Left colon (tissue), 2 donors: Measurements from ENCODE around the gene OR10T2. TPM values are rescaled to one million over a fixed set of nuclear protein-coding genes. Genes with fewer than 3 reads are reported as not detected.
"Not testable (repeated sequence)": the region's sequence is repeated elsewhere in the genome, so short reads cannot be mapped to it uniquely, and the experiment has no call there.

Experiments
- ATAC-seq: fragments of 200-7000 bp; cut with Tn5 transposase; one replicate; pipeline ENCODE4 v1.9.1; 2020; ENCODE audit warnings: mild to moderate bottlenecking, moderate library complexity
- DNase-seq, 2 donors: peaks; one replicate each; pipeline ENCODE4 v3.0.0-alpha.2; 2020
- intact Hi-C, 2 donors: fragments of 100-400 bp; cut with DNase I in 1 of 2; cut with micrococcal nuclease in 1 of 2; formaldehyde crosslinking; loops; one replicate each; pipeline versions ENCODE4 v1.11.2 to v1.14.0; 2022; cut with DNase I, micrococcal nuclease
- total RNA-seq, 2 donors: library from RNA; stranded (reverse); fragmentation: NEBNext Ultra II Directional; extraction: Animal tissue kit (Norgen Biotek cat#: 25700); gene quantifications; one replicate each; pipeline ENCODE4 v1.2.1, GENCODE V29; 2021
- donor health status: DM: no; HTN: no; CAD: no.
- donor health status: DM: yes; HTN: yes; CAD: no.

OR10T2 gene
- total RNA-seq, 2 donors from 2014 or later = not detected

GRCh38 chr1:158362482-158362881 is 36.8 kb downstream of the OR10T2 start:
- intact Hi-C loops = no loop called here
- no peak for DNase-seq
- ATAC-seq = no peak

GRCh38 chr1:158357441-158357840 is 41.8 kb downstream of the OR10T2 start:
- DNase-seq (no peak), ATAC-seq (no peak)
- intact Hi-C loops = no loop called here

GRCh38 chr1:158356616-158357015 is 42.6 kb downstream of the OR10T2 start:
- ATAC-seq = no peak
- no peak for DNase-seq
- intact Hi-C loops = no loop called here

GRCh38 chr1:158355773-158356285 is 43.4 kb downstream of the OR10T2 start:
- DNase-seq = no peak
- intact Hi-C loops = no loop called here
- no peak for ATAC-seq

- intact Hi-C loops = no loop called here
- DNase-seq = no peak
- no peak for ATAC-seq
Observed at GRCh38 chr1:158354255-158354654, 45.0 kb downstream of the OR10T2 start.

GRCh38 chr1:158353303-158354075 is 45.8 kb downstream of the OR10T2 start, which contains the start of gene CD1E:
Gene CD1E, plus strand, starts transcription at chr1:158353894. Its CDS starts 95 bp downstream, at chr1:158353989.
- no peak for DNase-seq
- no peak for ATAC-seq
- intact Hi-C loops = no loop called here

GRCh38 chr1:158348946-158349345 is 50.3 kb downstream of the OR10T2 start:
- intact Hi-C loops, DNase-seq, ATAC-seq: not testable (repeated sequence)

Other genes starting within 250 kb of the OR10T2 start
- gene CD1D, start 218.6 kb downstream of the OR10T2 start, total RNA-seq = 1 to 10 TPM; 6.5 to 8.2 TPM
- gene CD1A, start 145.0 kb downstream of the OR10T2 start, total RNA-seq = not detected
- under 1 TPM in 1 of 2 donors, not detected in 1; 0.95 TPM for gene CD1C, start 109.5 kb downstream of the OR10T2 start, total RNA-seq
- gene CD1B, start 67.9 kb downstream of the OR10T2 start, total RNA-seq = not detected
- under 1 TPM in 1 of 2 donors, not detected in 1; 0.28 TPM for gene CD1E, start 45.6 kb downstream of the OR10T2 start, total RNA-seq
- not detected for gene OR10K2, start 26.8 kb upstream of the OR10T2 start, total RNA-seq
- gene OR10K1, start 62.4 kb upstream of the OR10T2 start, total RNA-seq = not detected
- not detected for gene OR10R2, start 72.8 kb upstream of the OR10T2 start, total RNA-seq
- gene OR6Y1, start 154.9 kb upstream of the OR10T2 start, total RNA-seq = not detected
- not detected for gene OR6P1, start 171.1 kb upstream of the OR10T2 start, total RNA-seq
- not detected for gene OR10X1, start 180.4 kb upstream of the OR10T2 start, total RNA-seq
- not detected for gene OR10Z1, start 205.8 kb upstream of the OR10T2 start, total RNA-seq